Heart left ventricle (tissue), 16 donors: ENCODE results near the gene TBRG4. TPM values are rescaled to one million over a fixed set of nuclear protein-coding genes. Genes with fewer than 3 reads are reported as not detected.

Experiments used
- ATAC-seq, 4 donors: fragments of 200-7000 bp; cut with Tn5 transposase; one replicate each; pipeline ENCODE4 v1.9.1; 2020 to 2022; ENCODE audit warnings: moderate library complexity in 4 of 4, mild to moderate bottlenecking in 3 of 4, moderate number of reproducible peaks in 1 of 4
- DNase-seq, 5 donors: peaks; one replicate each; pipeline ENCODE4 v3.0.0-alpha.2; 2020
- H3K27ac ChIP-seq, 12 donors: fragments of 200-600 bp; sonication (generic) in 4 of 12; one replicate each; pipeline versions ENCODE4 v1.5.0 to v1.8.0; 2016 to 2022; ENCODE audit warnings: mild to moderate bottlenecking in 2 of 12
- H3K27me3 ChIP-seq, 9 donors: fragments of 200-600 bp; sonication (generic) in 2 of 9; one replicate each; pipeline versions ENCODE4 v1.5.1 to v1.8.0; 2016 to 2022; ENCODE audit warnings: mild to moderate bottlenecking in 3 of 9
- H3K36me3 ChIP-seq, 9 donors: fragments of 200-600 bp; sonication (generic) in 2 of 9; one replicate each; pipeline versions ENCODE4 v1.5.0 to v1.8.0; 2018 to 2022; ENCODE audit warnings: mild to moderate bottlenecking in 2 of 9
- H3K4me1 ChIP-seq, 12 donors: fragments of 200-600 bp; sonication (generic) in 4 of 12; one replicate each; pipeline versions ENCODE4 v1.5.0 to v1.8.0; 2016 to 2022; ENCODE audit warnings: mild to moderate bottlenecking in 3 of 12
- H3K4me3 ChIP-seq, 12 donors: fragments of 200-600 bp; sonication (generic) in 4 of 12; one replicate each; pipeline versions ENCODE4 v1.5.0 to v1.8.0; 2017 to 2022; ENCODE audit warnings: mild to moderate bottlenecking in 9 of 12, moderate library complexity in 4 of 12
- H3K9me3 ChIP-seq, 12 donors: fragments of 200-600 bp; sonication (generic) in 4 of 12; one replicate each; pipeline versions ENCODE4 v1.5.0 to v1.8.0; 2016 to 2022; ENCODE audit warnings: mild to moderate bottlenecking in 1 of 12
- POLR2A ChIP-seq, 2 donors: fragments of 450-650 bp; IDR thresholded peaks; one replicate each; pipeline ENCODE4 v1.6.1; 2017; ENCODE audit warnings: antibody characterized with exemption in 2 of 2, mild to moderate bottlenecking in 2 of 2, moderate library complexity in 2 of 2
- WGBS, 4 donors: extraction: QIAGEN DNeasy Blood & Tissue Kit in 2 of 4; methylation state at CpG; one replicate each; pipeline versions ENCODE4 v1.1.5 to v1.1.7; 2013 to 2018; 5-methylcytosine and 5-hydroxymethylcytosine counted together
- intact Hi-C, 10 donors: fragments of 100-400 bp; cut with DNase I; formaldehyde crosslinking; loops; one replicate each; pipeline versions ENCODE4 v1.11.1 to v1.14.2; 2022
- polyA plus RNA-seq, 2 donors: library from polyadenylated mRNA; stranded (reverse); fragments of 200-250 nt; gene quantifications; one replicate each; pipeline ENCODE4 v1.2.3, GENCODE V29; 2013
- total RNA-seq, 9 donors: library from RNA; depleted of rRNA in 2 of 9; stranded (reverse); fragments of >200 nt in 2 of 9; fragmentation: NEBNext Ultra II Directional in 3 of 9; extraction: Animal tissue kit (Norgen Biotek cat#: 25700) in 3 of 9; gene quantifications; one replicate each; pipeline versions ENCODE4 v1.1.0 to v1.2.4, GENCODE V29; 2016 to 2023
- TF ChIP-seq, protein P1 (sequence below), 12 donors: fragments of 200-600 bp; sonication (generic) in 4 of 12; IDR thresholded peaks; one replicate each; pipeline versions ENCODE4 v1.5.0 to v1.8.0; 2018 to 2022; ENCODE audit warnings: antibody characterized with exemption in 12 of 12, mild to moderate bottlenecking in 5 of 12
- donor health status: ischemic (EF 13 %, LVEDD 7.1; RV severe dilation, severe dysfunction).
- donor health status: healthy with polysubstance abuse.
- donor health status: DM: no; HTN: yes; CAD: no.
- donor health status: DM: no; HTN: no; CAD: no.
- donor health status: ischemic (EF 25% LVEDD 6.9; RV normal size, moderate dysfunction).
- donor health status: ischemic (EF 25% LVEDD 5.7; RV mildly dilated, moderate dysfunction).
- donor health status: healthy.
- donor health status: DM: yes; HTN: yes; CAD: no.
- donor health status: ischemic (EF 35%, LVEDD 5.7; RV mildly dilated, moderate dysfunction).
- donor health status: nonischemic (EF 11% LVEDD 7.7; RV severe dilation, severe dysfunction).
- donor health status: DM: yes; HTN: yes; CAD: no.
- donor health status: PGD.
- donor health status: ischemic (EF 29% LVEDD 5.4; RV normal size, mild dysfunction).
- donor health status: nonischemic (EF 23%, LVEDD 6.1; RV moderate dilation, normal function).

TBRG4 gene
- total and polyA plus RNA-seq, 11 donors = 58.0 to 125 (median 61.5) TPM

DNA sequence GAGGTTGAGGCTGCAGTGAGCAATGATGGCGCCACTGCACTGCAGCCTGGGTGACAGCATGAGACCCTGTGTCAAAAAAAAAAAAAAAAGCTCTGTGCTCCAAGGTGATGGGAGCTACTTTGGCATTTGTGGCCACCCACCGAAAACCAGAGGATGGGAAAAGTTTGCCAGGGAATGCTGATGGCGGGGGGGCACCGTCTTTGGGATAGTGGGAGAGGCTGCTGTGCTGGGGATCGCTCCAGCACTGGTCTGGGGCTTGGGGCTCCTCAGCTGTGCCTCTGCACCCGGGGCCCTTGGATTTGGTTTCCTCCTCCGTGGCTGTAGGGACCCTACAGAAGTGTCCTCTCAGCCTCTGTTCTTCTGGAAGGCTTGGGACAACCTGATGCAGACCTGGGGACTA, 34.4 kb upstream of the TBRG4 start:
- Histone ChIP-seq H3K27ac (no peak overlapping the region), H3K4me1 (no peaks in the 10 kb centered on the region), H3K4me3 (no peak overlapping the region), H3K27me3 (peaks cover 0 to 13% (median 0%) of the 10 kb centered on the region in 9 donors), H3K9me3 (no peaks in the 10 kb centered on the region), H3K36me3 (no peaks in the 10 kb centered on the region)
- TF ChIP-seq, protein P1, sequence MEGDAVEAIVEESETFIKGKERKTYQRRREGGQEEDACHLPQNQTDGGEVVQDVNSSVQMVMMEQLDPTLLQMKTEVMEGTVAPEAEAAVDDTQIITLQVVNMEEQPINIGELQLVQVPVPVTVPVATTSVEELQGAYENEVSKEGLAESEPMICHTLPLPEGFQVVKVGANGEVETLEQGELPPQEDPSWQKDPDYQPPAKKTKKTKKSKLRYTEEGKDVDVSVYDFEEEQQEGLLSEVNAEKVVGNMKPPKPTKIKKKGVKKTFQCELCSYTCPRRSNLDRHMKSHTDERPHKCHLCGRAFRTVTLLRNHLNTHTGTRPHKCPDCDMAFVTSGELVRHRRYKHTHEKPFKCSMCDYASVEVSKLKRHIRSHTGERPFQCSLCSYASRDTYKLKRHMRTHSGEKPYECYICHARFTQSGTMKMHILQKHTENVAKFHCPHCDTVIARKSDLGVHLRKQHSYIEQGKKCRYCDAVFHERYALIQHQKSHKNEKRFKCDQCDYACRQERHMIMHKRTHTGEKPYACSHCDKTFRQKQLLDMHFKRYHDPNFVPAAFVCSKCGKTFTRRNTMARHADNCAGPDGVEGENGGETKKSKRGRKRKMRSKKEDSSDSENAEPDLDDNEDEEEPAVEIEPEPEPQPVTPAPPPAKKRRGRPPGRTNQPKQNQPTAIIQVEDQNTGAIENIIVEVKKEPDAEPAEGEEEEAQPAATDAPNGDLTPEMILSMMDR (IDR thresholded peaks at IDR 0.05) = no peak
- no peak for TF ChIP-seq POLR2A (IDR thresholded peaks at IDR 0.05)
- ATAC-seq = no peak
- DNase-seq = no peak
- 79 to 93% (median 89%) methylated on average over 7 of the region's 7 CpGs for WGBS, 4 donors
- intact Hi-C loops = no loop called here

GRCh38 chr7:45143616-45144015, 32.1 kb upstream of the TBRG4 start:
- no peaks in the 10 kb centered on the region for H3K4me1 ChIP-seq
- intact Hi-C loops = loop anchor here in 1 of 10 donors (5.0 kb wide), 1 partner anchor 556 kb away; no protein-coding TSS in a partner anchor
- WGBS, 4 donors = 89 to 93% (median 91%) methylated on average over 4 of the region's 4 CpGs
- TF ChIP-seq, protein P1 (IDR thresholded peaks at IDR 0.05) = no peak
- no peak for TF ChIP-seq POLR2A (IDR thresholded peaks at IDR 0.05)
- peaks cover 0 to 13% (median 0%) of the 10 kb centered on the region in 9 donors for H3K27me3 ChIP-seq
- no peaks in the 10 kb centered on the region for H3K9me3 ChIP-seq
- DNase-seq (no peak), ATAC-seq (no peak)
- no peak overlapping the region for H3K27ac ChIP-seq
- no peak overlapping the region for H3K4me3 ChIP-seq
- H3K36me3 ChIP-seq = no peaks in the 10 kb centered on the region

GRCh38 chr7:45140827-45141226, 29.3 kb upstream of the TBRG4 start:
- 73 to 87% (median 77%) methylated on average over 4 of the region's 4 CpGs for WGBS, 4 donors
- no peak for ATAC-seq

DNA sequence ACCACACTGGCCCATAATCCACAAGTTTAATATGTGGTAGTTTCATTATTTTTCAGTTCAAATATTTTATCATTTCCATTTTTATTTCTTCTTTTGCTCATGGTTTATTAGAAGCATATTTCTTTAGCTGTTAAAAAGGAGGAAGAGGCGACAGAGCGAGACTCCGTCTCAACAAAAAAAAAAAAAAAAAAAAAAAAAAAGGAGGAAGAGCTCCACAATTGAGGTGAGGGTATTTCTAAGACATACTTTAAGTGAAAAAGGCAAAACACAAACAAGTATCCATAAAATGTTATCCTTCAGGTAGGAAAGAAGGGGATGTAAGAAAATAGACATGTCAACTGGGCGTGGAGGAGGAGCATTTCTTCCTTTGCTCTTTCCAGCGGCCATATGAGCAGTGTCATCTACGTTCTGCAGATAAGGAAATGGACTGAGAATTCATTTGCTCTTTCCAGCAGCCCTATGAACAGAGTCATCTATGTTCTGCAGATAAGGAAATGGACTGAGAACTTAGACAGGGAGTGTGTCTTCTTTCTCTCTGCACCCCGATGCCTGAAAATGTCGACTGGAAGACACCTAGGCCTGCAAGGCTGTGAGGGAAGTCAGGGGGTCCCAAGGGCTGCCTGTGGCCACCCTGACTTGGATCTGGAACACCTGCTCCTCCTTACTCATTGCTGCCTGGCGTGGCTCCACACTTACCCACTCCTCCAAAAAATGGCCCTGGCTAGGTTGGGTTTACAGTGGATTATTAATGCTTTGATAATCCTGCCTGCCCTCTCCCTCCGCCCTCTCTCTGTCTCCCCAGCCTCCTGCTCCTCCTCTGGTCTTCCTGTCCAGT, 27.2 kb upstream of the TBRG4 start:
- 61 to 75% (median 68%) methylated on average over 10 of the region's 10 CpGs for WGBS, 4 donors
- Histone ChIP-seq H3K4me3 (no peak overlapping the region), H3K27me3 (no peaks in the 10 kb centered on the region), H3K36me3 (no peaks in the 10 kb centered on the region), H3K27ac (no peak overlapping the region), H3K9me3 (no peaks in the 10 kb centered on the region), H3K4me1 (peaks cover 0 to 3% (median 0%) of the 10 kb centered on the region in 12 donors)
- TF ChIP-seq, protein P1 (IDR thresholded peaks at IDR 0.05) = no peak
- no peak for TF ChIP-seq POLR2A (IDR thresholded peaks at IDR 0.05)
- no peak for ATAC-seq
- intact Hi-C loops = loop anchor here in 9 of 10 donors (5.0 to 10.0 kb wide), 6 partner anchors 166 to 554 kb away; partner anchors contain the start of gene TMED4 (in 2 of the 9)
- no peak for DNase-seq

More at GRCh38 chr7:45140827-45141226, 29.3 kb upstream of the TBRG4 start:
- no peak overlapping the region for H3K4me3 ChIP-seq
- H3K36me3 ChIP-seq = no peaks in the 10 kb centered on the region
- H3K4me1 ChIP-seq = peaks cover 0 to 2% (median 0%) of the 10 kb centered on the region in 12 donors
- peaks cover 0 to 6% (median 0%) of the 10 kb centered on the region in 9 donors for H3K27me3 ChIP-seq
- no peak overlapping the region for H3K27ac ChIP-seq
- DNase-seq = no peak
- no peak for TF ChIP-seq POLR2A (IDR thresholded peaks at IDR 0.05)
- TF ChIP-seq, protein P1 (IDR thresholded peaks at IDR 0.05) = no peak
- intact Hi-C loops = loop anchor here in 1 of 10 donors (5.0 kb wide), 1 partner anchor 554 kb away; no protein-coding TSS in a partner anchor
- H3K9me3 ChIP-seq = no peaks in the 10 kb centered on the region
